ENCODE data around the gene OR1E1.
A peak's percentile ranks its signal among the peaks of the same experiment; 100 is the strongest.
"Not testable (repeated sequence)": the region's sequence is repeated elsewhere in the genome, so short reads cannot be mapped to it uniquely, and the experiment has no call there.

OR1E1 gene

GRCh38 chr17:3398310-3398709 is at the start of gene OR1E1:
TSS of gene OR1E1 (minus strand) at chr17:3398410. CDS start at chr17:3398410, 0 bp downstream.
- H3K4me3 ChIP-seq (ENCODE audit: low read depth, low read length): no peak within 1 kb of the TSS
- TF ChIP-seq, protein P1, sequence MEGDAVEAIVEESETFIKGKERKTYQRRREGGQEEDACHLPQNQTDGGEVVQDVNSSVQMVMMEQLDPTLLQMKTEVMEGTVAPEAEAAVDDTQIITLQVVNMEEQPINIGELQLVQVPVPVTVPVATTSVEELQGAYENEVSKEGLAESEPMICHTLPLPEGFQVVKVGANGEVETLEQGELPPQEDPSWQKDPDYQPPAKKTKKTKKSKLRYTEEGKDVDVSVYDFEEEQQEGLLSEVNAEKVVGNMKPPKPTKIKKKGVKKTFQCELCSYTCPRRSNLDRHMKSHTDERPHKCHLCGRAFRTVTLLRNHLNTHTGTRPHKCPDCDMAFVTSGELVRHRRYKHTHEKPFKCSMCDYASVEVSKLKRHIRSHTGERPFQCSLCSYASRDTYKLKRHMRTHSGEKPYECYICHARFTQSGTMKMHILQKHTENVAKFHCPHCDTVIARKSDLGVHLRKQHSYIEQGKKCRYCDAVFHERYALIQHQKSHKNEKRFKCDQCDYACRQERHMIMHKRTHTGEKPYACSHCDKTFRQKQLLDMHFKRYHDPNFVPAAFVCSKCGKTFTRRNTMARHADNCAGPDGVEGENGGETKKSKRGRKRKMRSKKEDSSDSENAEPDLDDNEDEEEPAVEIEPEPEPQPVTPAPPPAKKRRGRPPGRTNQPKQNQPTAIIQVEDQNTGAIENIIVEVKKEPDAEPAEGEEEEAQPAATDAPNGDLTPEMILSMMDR (IDR thresholded peaks at IDR 0.05; ENCODE audit: low read depth, low read length, missing control alignments): no peak
- no peak for DNase-seq (ENCODE audit: low read depth)

DNA sequence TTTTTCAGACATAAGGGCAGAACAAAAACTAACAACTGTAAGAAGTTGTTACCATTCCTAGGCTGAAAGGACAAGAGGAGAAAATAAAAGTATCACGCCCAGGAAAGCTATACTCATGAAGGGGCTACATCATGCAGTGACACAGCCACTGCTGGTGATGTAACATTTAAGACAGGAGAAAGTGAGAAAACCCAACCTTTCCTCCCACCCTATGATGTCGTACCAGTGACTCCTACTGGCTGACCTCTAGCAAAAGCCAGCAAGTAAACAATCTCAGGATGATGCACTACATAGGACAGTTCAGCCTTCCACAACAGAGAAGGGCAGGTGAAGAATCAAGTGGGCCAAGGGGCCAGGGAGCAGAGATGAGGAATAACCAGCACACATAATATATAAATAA is 49.4 kb upstream of the OR1E1 start:
- no peak for DNase-seq (ENCODE audit: low read depth)
- H3K4me3 ChIP-seq (ENCODE audit: low read depth, low read length): no peak overlapping the region
- TF ChIP-seq, protein P1 (IDR thresholded peaks at IDR 0.05; ENCODE audit: low read depth, low read length, missing control alignments): peak; percentile 38

DNA sequence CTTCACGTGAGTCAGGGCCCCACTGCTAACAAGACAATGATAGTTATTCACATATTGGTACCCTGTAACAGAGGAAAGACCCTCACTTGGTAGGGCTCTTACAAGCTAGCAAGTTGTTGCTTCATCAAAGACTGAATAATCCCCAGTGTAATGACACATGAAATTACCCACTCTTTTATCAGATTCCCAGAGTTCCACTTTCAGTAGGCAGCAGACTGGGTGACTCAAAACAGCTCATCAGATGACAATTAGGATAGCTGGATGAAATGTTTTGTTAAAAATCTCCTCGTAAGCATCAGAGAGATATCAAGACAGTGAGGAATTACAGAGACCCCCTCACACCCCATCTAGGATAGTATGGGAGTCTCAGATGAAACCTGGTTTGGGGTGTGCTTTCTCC is 42.2 kb upstream of the OR1E1 start:
- DNase-seq (ENCODE audit: low read depth): no peak
- TF ChIP-seq, protein P1 (IDR thresholded peaks at IDR 0.05; ENCODE audit: low read depth, low read length, missing control alignments): no peak
- no peak overlapping the region for H3K4me3 ChIP-seq (ENCODE audit: low read depth, low read length)

DNA sequence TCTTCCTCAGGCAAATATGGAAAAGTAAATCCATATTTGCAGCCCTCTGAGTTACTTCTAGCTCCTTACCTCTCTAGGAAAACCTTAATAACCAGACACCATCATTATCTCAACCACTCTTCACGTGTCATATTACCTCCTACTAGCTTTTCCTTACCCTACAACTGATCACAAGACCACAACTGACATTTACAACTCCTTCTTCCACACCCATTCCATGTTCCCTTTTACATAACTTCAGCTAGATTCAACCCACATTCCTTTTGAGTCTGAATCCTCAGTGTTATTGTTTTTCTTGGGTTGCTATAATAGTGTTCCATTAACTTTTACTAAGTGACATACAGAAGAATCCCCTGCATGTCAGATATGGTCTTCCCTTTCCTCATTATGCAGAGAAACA is 40.2 kb upstream of the OR1E1 start:
- no peak overlapping the region for H3K4me3 ChIP-seq (ENCODE audit: low read depth, low read length)
- TF ChIP-seq, protein P1 (IDR thresholded peaks at IDR 0.05; ENCODE audit: low read depth, low read length, missing control alignments): no peak

GRCh38 chr17:3433741-3434140 is 35.5 kb upstream of the OR1E1 start, which contains the start of gene OR1E2:
TSS of gene OR1E2 (minus strand) at chr17:3433841. CDS start at chr17:3433841, 0 bp downstream.
- no peak for DNase-seq (ENCODE audit: low read depth)
- H3K4me3 ChIP-seq (ENCODE audit: low read depth, low read length): no peak within 1 kb of the TSS
- TF ChIP-seq, protein P1 (IDR thresholded peaks at IDR 0.05; ENCODE audit: low read depth, low read length, missing control alignments): no peak

More for the DNA sequence above, 40.2 kb upstream of the OR1E1 start:
- DNase-seq (ENCODE audit: low read depth): no peak

DNA sequence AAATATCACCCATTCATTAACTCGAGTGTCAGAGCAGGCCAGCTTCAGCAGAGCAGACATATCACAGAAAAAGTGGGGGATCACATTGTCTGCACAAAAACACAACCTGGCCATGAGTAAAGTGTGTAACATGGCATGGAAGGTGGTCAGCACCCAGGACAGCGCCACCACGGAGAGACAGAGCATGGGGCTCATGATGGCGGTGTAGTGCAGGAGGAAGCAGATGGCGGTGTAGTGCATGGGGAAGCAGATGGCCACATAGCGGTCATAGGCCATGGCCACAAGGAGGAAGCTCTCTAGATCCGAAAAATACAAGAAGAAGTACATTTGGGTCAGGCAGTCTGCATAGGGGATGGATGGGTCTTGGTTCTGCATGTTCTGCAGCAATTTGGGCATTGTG is 35.0 kb upstream of the OR1E1 start:
- not testable (repeated sequence) for DNase-seq (ENCODE audit: low read depth); H3K4me3 ChIP-seq (ENCODE audit: low read depth, low read length)

DNA sequence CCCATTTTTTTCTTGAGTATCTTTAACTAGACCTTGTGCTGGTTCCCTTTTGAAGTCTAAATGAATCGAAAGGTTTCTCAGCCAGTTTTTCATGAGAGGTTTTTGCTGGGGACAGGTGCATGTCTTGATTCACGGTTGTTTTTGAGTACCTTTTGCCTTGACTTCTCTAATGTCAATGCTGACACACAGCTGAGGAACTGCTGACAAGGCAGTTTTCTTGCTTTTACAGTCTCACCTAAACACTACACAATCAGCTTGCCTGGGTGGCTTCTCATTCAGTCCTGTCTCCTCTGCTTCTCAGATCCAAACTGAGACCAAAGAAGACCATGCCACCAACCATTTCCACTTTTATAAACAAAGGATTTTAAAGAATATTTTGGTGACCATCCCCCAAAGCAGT is 20.0 kb upstream of the OR1E1 start:
- TF ChIP-seq, protein P1 (IDR thresholded peaks at IDR 0.05; ENCODE audit: low read depth, low read length, missing control alignments): no peak
- H3K4me3 ChIP-seq (ENCODE audit: low read depth, low read length): no peak overlapping the region
- no peak for DNase-seq (ENCODE audit: low read depth)
